Left ventricle myocardium inferior (tissue), 1 donor: ENCODE results near the gene SINHCAF. TPM values are rescaled to one million over a fixed set of nuclear protein-coding genes. Genes with fewer than 3 reads are reported as not detected.

Experiments
- DNase-seq: peaks from one replicate; pipeline ENCODE4 v3.0.0-alpha.2; 2020
- H3K27ac ChIP-seq: fragments of 200-600 bp; replicated peaks from 2 replicates; pipeline ENCODE4 v1.8.0; 2021
- H3K27me3 ChIP-seq: fragments of 200-600 bp; 2 replicates; pipeline ENCODE4 v1.8.0; 2021; ENCODE audit warnings: low read depth
- H3K36me3 ChIP-seq: fragments of 200-600 bp; 2 replicates; pipeline ENCODE4 v1.8.0; 2021
- H3K4me1 ChIP-seq: fragments of 200-600 bp; 2 replicates; pipeline ENCODE4 v1.8.0; 2021
- H3K4me3 ChIP-seq: fragments of 200-600 bp; 2 replicates; pipeline ENCODE4 v1.8.0; 2021; ENCODE audit warnings: mild to moderate bottlenecking, moderate library complexity
- H3K9me3 ChIP-seq: fragments of 200-600 bp; replicated peaks from 2 replicates; pipeline ENCODE4 v1.8.0; 2021
- intact Hi-C: fragments of 100-400 bp; cut with micrococcal nuclease; formaldehyde crosslinking; loops from one replicate; pipeline ENCODE4 v1.11.0; 2022
- total RNA-seq: library from RNA; stranded (reverse); fragmentation: NEBNext Ultra II Directional; extraction: Animal tissue kit (Norgen Biotek cat#: 25700); gene quantifications from one replicate; pipeline ENCODE4 v1.2.1, GENCODE V29; 2021
- TF ChIP-seq, protein P1 (sequence below): fragments of 200-600 bp; IDR thresholded peaks from 2 replicates; pipeline ENCODE4 v1.8.0; 2021; ENCODE audit warnings: antibody characterized with exemption, mild to moderate bottlenecking, borderline replicate concordance
- donor health status: DM: no; HTN: yes; CAD: no; lungs with severe emphysema.

The SINHCAF gene
- total RNA-seq, 1 donor from 2014 or later: 6.6 TPM

DNA sequence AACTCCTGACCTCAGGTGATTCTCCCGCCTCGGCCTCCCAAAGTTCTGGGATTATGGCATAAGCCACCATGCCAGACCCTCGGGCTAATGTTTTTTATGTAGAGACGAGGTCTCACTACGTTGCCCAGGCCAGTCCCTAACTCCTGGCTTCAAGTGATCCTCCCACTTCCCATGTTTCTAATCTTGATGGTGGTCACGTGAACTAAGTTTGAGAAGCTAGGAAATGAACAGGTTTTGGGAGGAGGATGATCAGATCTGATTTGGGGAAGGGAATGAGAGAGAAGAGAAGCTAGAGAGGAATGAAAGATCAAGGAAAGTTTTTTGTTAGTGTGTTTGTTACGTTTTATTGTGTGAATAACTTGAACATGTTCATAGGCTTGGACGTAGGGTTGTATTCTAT, 17.2 kb upstream of the SINHCAF start:
- intact Hi-C loops: no loop called here
- TF ChIP-seq, protein P1, sequence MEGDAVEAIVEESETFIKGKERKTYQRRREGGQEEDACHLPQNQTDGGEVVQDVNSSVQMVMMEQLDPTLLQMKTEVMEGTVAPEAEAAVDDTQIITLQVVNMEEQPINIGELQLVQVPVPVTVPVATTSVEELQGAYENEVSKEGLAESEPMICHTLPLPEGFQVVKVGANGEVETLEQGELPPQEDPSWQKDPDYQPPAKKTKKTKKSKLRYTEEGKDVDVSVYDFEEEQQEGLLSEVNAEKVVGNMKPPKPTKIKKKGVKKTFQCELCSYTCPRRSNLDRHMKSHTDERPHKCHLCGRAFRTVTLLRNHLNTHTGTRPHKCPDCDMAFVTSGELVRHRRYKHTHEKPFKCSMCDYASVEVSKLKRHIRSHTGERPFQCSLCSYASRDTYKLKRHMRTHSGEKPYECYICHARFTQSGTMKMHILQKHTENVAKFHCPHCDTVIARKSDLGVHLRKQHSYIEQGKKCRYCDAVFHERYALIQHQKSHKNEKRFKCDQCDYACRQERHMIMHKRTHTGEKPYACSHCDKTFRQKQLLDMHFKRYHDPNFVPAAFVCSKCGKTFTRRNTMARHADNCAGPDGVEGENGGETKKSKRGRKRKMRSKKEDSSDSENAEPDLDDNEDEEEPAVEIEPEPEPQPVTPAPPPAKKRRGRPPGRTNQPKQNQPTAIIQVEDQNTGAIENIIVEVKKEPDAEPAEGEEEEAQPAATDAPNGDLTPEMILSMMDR: no peak
- no peaks in the 10 kb centered on the region for H3K4me1 ChIP-seq
- no peaks in the 10 kb centered on the region for H3K9me3 ChIP-seq
- no peak overlapping the region for H3K27ac ChIP-seq
- H3K36me3 ChIP-seq: no peaks in the 10 kb centered on the region
- no peak for DNase-seq
- H3K27me3 ChIP-seq: no peaks in the 10 kb centered on the region
- H3K4me3 ChIP-seq: no peak overlapping the region

DNA sequence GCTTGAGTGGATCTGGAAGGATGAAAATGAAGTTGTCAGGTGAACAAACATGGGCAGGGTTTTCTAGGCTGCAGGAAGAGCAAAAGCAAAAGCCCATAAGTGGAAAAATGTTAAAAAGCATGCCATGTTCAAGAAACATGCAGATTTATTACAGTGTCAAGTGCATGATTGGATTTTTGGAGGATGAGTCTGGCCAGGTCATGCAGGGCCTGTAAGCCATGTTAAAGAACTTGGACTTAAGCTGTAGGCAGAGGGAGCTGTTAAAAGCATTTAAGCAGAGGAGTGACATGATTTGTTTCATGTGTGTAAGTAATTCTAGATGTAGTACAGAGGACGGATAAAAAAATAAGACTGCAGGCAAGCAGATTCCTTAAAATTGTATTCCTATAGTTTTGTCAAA, 16.3 kb upstream of the SINHCAF start:
- intact Hi-C loops: no loop called here
- TF ChIP-seq, protein P1: no peak
- Histone ChIP-seq H3K9me3 (no peaks in the 10 kb centered on the region), H3K27me3 (no peaks in the 10 kb centered on the region), H3K27ac (no peak overlapping the region), H3K4me1 (no peaks in the 10 kb centered on the region), H3K36me3 (no peaks in the 10 kb centered on the region), H3K4me3 (no peak overlapping the region)
- DNase-seq: no peak

DNA sequence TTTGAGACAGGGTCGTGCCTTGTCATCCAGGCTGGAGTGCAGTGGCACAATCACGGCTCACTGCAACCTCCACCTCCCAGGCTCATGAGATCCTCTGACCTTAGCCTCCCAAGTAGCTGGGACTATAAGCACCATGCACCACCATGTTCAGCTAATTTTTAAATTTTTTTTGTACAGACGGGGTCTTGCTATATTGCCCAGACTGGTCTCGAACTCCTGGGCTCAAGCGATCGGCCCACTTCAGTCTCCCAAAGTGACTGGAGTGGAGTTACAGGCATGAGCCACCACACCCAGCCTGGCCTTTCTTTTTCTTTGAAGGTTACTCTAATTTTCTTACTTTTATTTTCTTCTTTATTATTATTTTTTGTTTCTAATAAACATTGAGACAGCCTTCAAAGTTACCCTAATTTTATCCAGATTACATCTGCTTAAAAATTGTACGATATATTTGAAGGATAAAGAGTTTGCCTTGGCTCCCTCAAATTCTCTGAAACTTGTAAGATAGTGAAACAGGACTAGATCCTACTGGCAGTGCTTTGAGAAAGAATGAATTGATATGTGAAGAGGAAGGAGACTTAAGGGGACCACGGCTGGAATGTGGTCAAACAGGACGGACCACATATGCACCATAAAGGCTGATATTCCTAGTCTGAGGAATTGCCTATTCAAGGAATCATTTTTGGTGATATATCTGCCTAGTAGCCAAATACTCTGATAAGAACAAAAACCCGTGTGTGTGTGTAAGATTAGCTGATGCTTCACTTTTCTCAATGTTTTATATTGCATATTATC, 14.1 kb upstream of the SINHCAF start:
- no peaks in the 10 kb centered on the region for H3K4me1 ChIP-seq
- no peak overlapping the region for H3K27ac ChIP-seq
- intact Hi-C loops: no loop called here
- TF ChIP-seq, protein P1: no peak
- no peak for DNase-seq
- no peaks in the 10 kb centered on the region for H3K9me3 ChIP-seq
- H3K4me3 ChIP-seq: no peak overlapping the region
- no peaks in the 10 kb centered on the region for H3K27me3 ChIP-seq
- no peaks in the 10 kb centered on the region for H3K36me3 ChIP-seq

DNA sequence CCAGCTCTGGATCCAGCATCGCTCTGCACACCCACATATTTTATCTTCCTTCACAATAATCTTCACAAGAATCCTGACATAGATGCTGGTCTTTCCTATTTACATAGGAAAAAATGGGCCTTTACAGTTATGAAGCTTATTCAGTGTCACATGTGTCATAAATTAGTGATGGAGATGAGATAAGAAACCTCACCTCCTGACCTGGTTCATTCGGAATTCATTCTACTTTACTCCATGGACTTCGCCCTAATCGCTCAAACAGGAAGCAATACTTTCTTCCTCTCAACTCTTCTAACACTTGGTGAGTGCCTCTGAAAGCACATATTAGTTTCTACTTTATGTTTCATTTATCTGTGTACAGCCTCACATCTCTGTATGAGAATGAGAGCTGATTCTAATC, 12.0 kb upstream of the SINHCAF start:
- no peak overlapping the region for H3K27ac ChIP-seq
- TF ChIP-seq, protein P1: no peak
- intact Hi-C loops: no loop called here
- no peaks in the 10 kb centered on the region for H3K9me3 ChIP-seq
- H3K4me1 ChIP-seq: no peaks in the 10 kb centered on the region
- H3K36me3 ChIP-seq: no peaks in the 10 kb centered on the region
- H3K4me3 ChIP-seq: no peak overlapping the region
- H3K27me3 ChIP-seq: no peaks in the 10 kb centered on the region
- no peak for DNase-seq

DNA sequence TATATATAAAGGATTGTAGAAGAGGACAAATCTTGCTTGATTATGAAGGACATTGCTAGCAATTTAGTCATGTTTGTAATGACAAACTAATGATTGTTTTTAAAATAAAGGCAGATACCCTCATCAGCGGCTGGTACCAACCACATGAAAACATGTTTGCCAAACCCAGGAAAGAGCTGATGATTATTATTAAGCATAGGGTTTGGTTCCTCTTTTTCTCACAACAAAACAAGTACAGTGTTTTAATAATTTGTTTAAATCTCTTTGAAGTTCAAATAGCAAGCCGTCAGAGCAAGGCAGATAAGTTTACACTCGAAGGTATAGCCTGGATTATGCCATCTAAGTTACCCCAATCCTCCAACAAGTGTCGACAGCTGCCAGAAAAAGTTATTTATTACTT, 5.3 kb upstream of the SINHCAF start:
- no peak for DNase-seq
- H3K27me3 ChIP-seq: no peaks in the 10 kb centered on the region
- H3K9me3 ChIP-seq: no peaks in the 10 kb centered on the region
- intact Hi-C loops: no loop called here
- TF ChIP-seq, protein P1: no peak
- H3K4me3 ChIP-seq: no peak overlapping the region
- no peak overlapping the region for H3K27ac ChIP-seq
- H3K36me3 ChIP-seq: no peaks in the 10 kb centered on the region
- H3K4me1 ChIP-seq: peaks cover 9% of the 10 kb centered on the region
